Calu3 (cell line): Measurements from ENCODE around the gene GNB4. TPM values are rescaled to one million over a fixed set of nuclear protein-coding genes. Genes with fewer than 3 reads are reported as not detected.

Experiments used
- BruUV-seq: library from RNA; stranded (reverse); fragments of 400-500 nt; replicated peaks from 2 replicates; lab custom pipeline; 2021; lab: Mats Ljungman, UMichigan
- CTCF ChIA-PET: fragments of 300-600 bp; sonication (Branson Sonifier 250); formaldehyde crosslinking; loops from one replicate; lab custom pipeline; 2022; ENCODE audit warnings: antibody characterized with exemption; lab: Charles Lee
- DNase-seq: peaks from one replicate; pipeline ENCODE4 v3.0.0; 2022
- H3K27ac Mint-ChIP-seq: one replicate; pipeline ENCODE4 v1.8.0; 2022; ENCODE audit warnings: mixed read lengths; ENCODE audit not compliant: unreplicated experiment
- H3K27me3 Mint-ChIP-seq: one replicate; pipeline ENCODE4 v1.8.0; 2022; ENCODE audit warnings: mixed read lengths; ENCODE audit not compliant: unreplicated experiment
- H3K36me3 Mint-ChIP-seq: one replicate; pipeline ENCODE4 v1.8.0; 2022; ENCODE audit warnings: mild to moderate bottlenecking, moderate library complexity, mixed read lengths; ENCODE audit not compliant: insufficient read depth, unreplicated experiment
- H3K4me1 Mint-ChIP-seq: one replicate; pipeline ENCODE4 v1.8.0; 2022; ENCODE audit warnings: mild to moderate bottlenecking, low read depth, mixed read lengths; ENCODE audit not compliant: unreplicated experiment
- H3K4me3 Mint-ChIP-seq: one replicate; pipeline ENCODE4 v1.8.0; 2022; ENCODE audit warnings: mild to moderate bottlenecking, low read depth, moderate library complexity, mixed read lengths; ENCODE audit not compliant: unreplicated experiment
- H3K9me3 Mint-ChIP-seq: one replicate; pipeline ENCODE4 v1.8.0; 2022; ENCODE audit warnings: low read depth, mixed read lengths; ENCODE audit not compliant: unreplicated experiment
- CTCF ChIP-seq: fragments of 200-600 bp; IDR thresholded peaks from one replicate; pipeline ENCODE4 v1.8.0; 2022; ENCODE audit warnings: antibody characterized with exemption; ENCODE audit not compliant: unreplicated experiment
- intact Hi-C: fragments of 100-400 bp; cut with micrococcal nuclease; formaldehyde crosslinking; loops from one replicate; pipeline ENCODE4 v1.10.0; 2022; ENCODE audit not compliant: unreplicated experiment
- total RNA-seq: library from RNA; stranded (reverse); gene quantifications from 2 replicates; pipeline ENCODE4 v1.2.3, GENCODE V29; 2022

Gene GNB4
- total RNA-seq, 1 experiment from 2014 or later = 24.0 TPM

- Mint-ChIP-seq H3K27ac (no peak overlapping the region), H3K27me3 (no peaks in the 10 kb centered on the region), H3K4me3 (no peak overlapping the region), H3K9me3 (no peaks in the 10 kb centered on the region), H3K36me3 (no peaks in the 10 kb centered on the region), H3K4me1 (no peaks in the 10 kb centered on the region)
- no peak for TF ChIP-seq CTCF
- CTCF ChIA-PET = no interaction called here
- intact Hi-C loops = no loop called here
- no peak for DNase-seq
- no TSS peak for BruUV-seq
These were observed 26.2 kb downstream of the GNB4 start for GRCh38 chr3:179425075-179425474.

GRCh38 chr3:179421500-179421899 lies 29.8 kb downstream of the GNB4 start:
- no TSS peak for BruUV-seq
- no peak for DNase-seq
- H3K27ac Mint-ChIP-seq = no peak overlapping the region
- H3K4me3 Mint-ChIP-seq = no peak overlapping the region
- no peaks in the 10 kb centered on the region for H3K36me3 Mint-ChIP-seq
- CTCF ChIA-PET = no interaction called here
- intact Hi-C loops = loop anchor here (1.0 kb wide), 1 partner anchor 137 kb away; no protein-coding TSS in a partner anchor
- no peaks in the 10 kb centered on the region for H3K9me3 Mint-ChIP-seq
- H3K4me1 Mint-ChIP-seq = no peaks in the 10 kb centered on the region
- H3K27me3 Mint-ChIP-seq = no peaks in the 10 kb centered on the region
- no peak for TF ChIP-seq CTCF

- H3K36me3 Mint-ChIP-seq = no peaks in the 10 kb centered on the region
- no peak for DNase-seq
- BruUV-seq = no TSS peak
- no peak overlapping the region for H3K4me3 Mint-ChIP-seq
- no peaks in the 10 kb centered on the region for H3K9me3 Mint-ChIP-seq
- CTCF ChIA-PET = no interaction called here
- no peak for TF ChIP-seq CTCF
- H3K27me3 Mint-ChIP-seq = no peaks in the 10 kb centered on the region
- H3K4me1 Mint-ChIP-seq = no peaks in the 10 kb centered on the region
- H3K27ac Mint-ChIP-seq = no peak overlapping the region
- intact Hi-C loops = no loop called here
These were observed 32.7 kb downstream of the GNB4 start for GRCh38 chr3:179418610-179419009.

GRCh38 chr3:179416681-179417080 lies 34.6 kb downstream of the GNB4 start:
- CTCF ChIA-PET = interaction anchor here (0.7 kb wide), 1 partner anchor 46 kb away, joined by 4 read pairs; no protein-coding TSS in a partner anchor
- no peak overlapping the region for H3K27ac Mint-ChIP-seq
- no peak for DNase-seq

More at GRCh38 chr3:179416681-179417080, 34.6 kb downstream of the GNB4 start:
- no TSS peak for BruUV-seq
- intact Hi-C loops = no loop called here
- H3K4me1 Mint-ChIP-seq = no peaks in the 10 kb centered on the region
- no peaks in the 10 kb centered on the region for H3K9me3 Mint-ChIP-seq
- H3K4me3 Mint-ChIP-seq = no peak overlapping the region
- TF ChIP-seq CTCF = no peak
- H3K36me3 Mint-ChIP-seq = no peaks in the 10 kb centered on the region
- no peaks in the 10 kb centered on the region for H3K27me3 Mint-ChIP-seq
